Measurements from ENCODE around the gene LNP1. TPM values are rescaled to one million over a fixed set of nuclear protein-coding genes. Genes with fewer than 3 reads are reported as not detected.
"Not testable (repeated sequence)": the region's sequence is repeated elsewhere in the genome, so short reads cannot be mapped to it uniquely, and the experiment has no call there.

Gene LNP1
- total RNA-seq, 1 donor from 2014 or later: 2.6 TPM

DNA sequence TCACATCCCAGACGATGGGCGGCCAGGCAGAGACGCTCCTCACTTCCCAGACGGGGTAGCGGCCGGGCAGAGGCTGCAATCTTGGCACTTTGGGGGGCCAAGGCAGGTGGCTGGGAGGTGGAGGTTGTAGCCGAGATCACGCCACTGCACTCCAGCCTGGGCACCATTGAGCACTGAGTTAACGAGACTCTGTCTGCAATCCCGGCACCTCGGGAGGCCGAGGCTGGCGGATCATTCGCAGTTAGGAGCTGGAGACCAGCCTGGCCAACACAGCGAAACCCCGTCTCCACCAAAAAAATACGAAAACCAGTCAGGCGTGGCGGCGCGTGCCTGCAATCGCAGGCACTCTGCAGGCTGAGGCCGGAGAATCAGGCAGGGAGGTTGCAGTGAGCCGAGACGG is 77.2 kb downstream of the LNP1 start:
- not testable (repeated sequence) for H4K20me1 ChIP-seq (ENCODE audit: insufficient read depth, low read length)

DNA sequence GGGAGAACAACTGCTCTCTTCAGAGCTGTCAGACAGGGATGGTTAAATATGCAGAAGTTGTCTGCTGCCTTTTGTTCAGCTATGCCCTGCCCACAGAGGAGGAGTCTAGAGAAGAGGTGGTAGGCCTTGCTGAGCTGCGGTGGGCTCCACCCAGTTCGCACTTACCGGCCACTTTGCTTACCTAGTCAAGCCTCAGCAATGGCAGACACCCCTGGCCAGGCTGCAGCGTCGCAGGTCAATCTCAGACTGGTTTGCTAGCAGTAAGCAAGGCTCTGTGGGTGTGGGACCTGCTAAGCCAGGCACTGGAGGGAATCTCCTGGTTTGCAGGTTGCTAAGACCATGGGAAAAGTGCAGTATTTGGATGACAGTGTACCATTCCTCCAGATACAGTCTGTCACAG is 78.7 kb downstream of the LNP1 start:
- H3K27me3 Mint-ChIP-seq (ENCODE audit: low read depth, unreplicated experiment): peaks cover 1% of the 10 kb centered on the region
- DNase-seq (ENCODE audit: low read depth) (no peak), FAIRE-seq (no peak)
- no peak for TF ChIP-seq EZH2 (IDR thresholded peaks at IDR 0.05; ENCODE audit: insufficient read depth, low read length)
- TF ChIP-seq, protein P1, sequence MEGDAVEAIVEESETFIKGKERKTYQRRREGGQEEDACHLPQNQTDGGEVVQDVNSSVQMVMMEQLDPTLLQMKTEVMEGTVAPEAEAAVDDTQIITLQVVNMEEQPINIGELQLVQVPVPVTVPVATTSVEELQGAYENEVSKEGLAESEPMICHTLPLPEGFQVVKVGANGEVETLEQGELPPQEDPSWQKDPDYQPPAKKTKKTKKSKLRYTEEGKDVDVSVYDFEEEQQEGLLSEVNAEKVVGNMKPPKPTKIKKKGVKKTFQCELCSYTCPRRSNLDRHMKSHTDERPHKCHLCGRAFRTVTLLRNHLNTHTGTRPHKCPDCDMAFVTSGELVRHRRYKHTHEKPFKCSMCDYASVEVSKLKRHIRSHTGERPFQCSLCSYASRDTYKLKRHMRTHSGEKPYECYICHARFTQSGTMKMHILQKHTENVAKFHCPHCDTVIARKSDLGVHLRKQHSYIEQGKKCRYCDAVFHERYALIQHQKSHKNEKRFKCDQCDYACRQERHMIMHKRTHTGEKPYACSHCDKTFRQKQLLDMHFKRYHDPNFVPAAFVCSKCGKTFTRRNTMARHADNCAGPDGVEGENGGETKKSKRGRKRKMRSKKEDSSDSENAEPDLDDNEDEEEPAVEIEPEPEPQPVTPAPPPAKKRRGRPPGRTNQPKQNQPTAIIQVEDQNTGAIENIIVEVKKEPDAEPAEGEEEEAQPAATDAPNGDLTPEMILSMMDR (IDR thresholded peaks at IDR 0.05; ENCODE audit: insufficient read depth, low read depth, low read length): no peak
- Histone ChIP-seq H3K4me1 (ENCODE audit: insufficient read depth, low read length) (no peaks in the 10 kb centered on the region), H2AFZ (ENCODE audit: low read depth, low read length) (no peak overlapping the region), H3K9ac (ENCODE audit: low read length) (no peak overlapping the region), H3K4me3 (ENCODE audit: insufficient read depth, low read depth, low read length) (no peak overlapping the region), H4K20me1 (ENCODE audit: insufficient read depth, low read length) (no peaks in the 10 kb centered on the region), H3K27ac (ENCODE audit: low read depth, low read length) (no peak overlapping the region), H3K79me2 (ENCODE audit: insufficient read depth, low read length) (no peaks in the 10 kb centered on the region), H3K36me3 (ENCODE audit: insufficient read depth, low read length) (no peaks in the 10 kb centered on the region), H3K4me2 (ENCODE audit: low read length) (no peak overlapping the region), H3K27me3 (ENCODE audit: insufficient read depth, low read length) (peaks cover 7% of the 10 kb centered on the region), H3K9me3 (ENCODE audit: insufficient read depth, low read depth, low read length) (no peaks in the 10 kb centered on the region)
- H3K36me3 Mint-ChIP-seq (ENCODE audit: low read depth, unreplicated experiment): no peaks in the 10 kb centered on the region
- H3K9me3 Mint-ChIP-seq (ENCODE audit: unreplicated experiment): peaks cover 8% of the 10 kb centered on the region
- H3K4me3 Mint-ChIP-seq (ENCODE audit: unreplicated experiment): no peak overlapping the region
- no peaks in the 10 kb centered on the region for H3K4me1 Mint-ChIP-seq (ENCODE audit: low read depth, unreplicated experiment)
- H3K27ac Mint-ChIP-seq (ENCODE audit: unreplicated experiment): no peak overlapping the region

More for the DNA sequence above, 77.2 kb downstream of the LNP1 start:
- FAIRE-seq; H3K27ac Mint-ChIP-seq (ENCODE audit: unreplicated experiment); H3K9ac ChIP-seq (ENCODE audit: low read length); H3K36me3 Mint-ChIP-seq (ENCODE audit: low read depth, unreplicated experiment); H3K4me1 ChIP-seq (ENCODE audit: insufficient read depth, low read length); H3K4me3 Mint-ChIP-seq (ENCODE audit: unreplicated experiment); H3K9me3 ChIP-seq (ENCODE audit: insufficient read depth, low read depth, low read length); H3K4me2 ChIP-seq (ENCODE audit: low read length); H3K27ac ChIP-seq (ENCODE audit: low read depth, low read length); H2AFZ ChIP-seq (ENCODE audit: low read depth, low read length); H3K27me3 Mint-ChIP-seq (ENCODE audit: low read depth, unreplicated experiment); H3K4me1 Mint-ChIP-seq (ENCODE audit: low read depth, unreplicated experiment); H3K36me3 ChIP-seq (ENCODE audit: insufficient read depth, low read length); DNase-seq (ENCODE audit: low read depth); H3K79me2 ChIP-seq (ENCODE audit: insufficient read depth, low read length); H3K27me3 ChIP-seq (ENCODE audit: insufficient read depth, low read length); H3K4me3 ChIP-seq (ENCODE audit: insufficient read depth, low read depth, low read length): not testable (repeated sequence)
- peaks cover 10% of the 10 kb centered on the region for H3K9me3 Mint-ChIP-seq (ENCODE audit: unreplicated experiment)

DNA sequence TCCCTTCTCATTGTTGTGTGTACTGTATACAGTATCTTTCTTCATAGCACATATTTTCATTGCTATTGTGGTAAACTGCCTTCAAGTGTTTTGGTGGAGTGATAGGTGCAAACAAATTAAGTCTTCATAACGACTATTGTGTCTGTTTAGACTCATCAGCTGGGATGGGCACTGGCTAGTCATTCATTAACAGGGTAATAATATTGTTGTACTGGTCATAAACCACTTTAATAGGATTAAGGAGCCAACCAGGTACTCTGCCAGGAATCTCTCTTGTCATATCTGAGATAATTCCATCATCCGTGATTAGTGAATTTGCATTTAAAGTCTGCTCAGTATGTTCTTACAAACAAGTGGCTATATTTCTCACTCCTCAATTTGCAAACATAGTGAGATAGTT is 80.8 kb downstream of the LNP1 start:
- Histone ChIP-seq H3K36me3 (ENCODE audit: insufficient read depth, low read length) (no peaks in the 10 kb centered on the region), H3K9ac (ENCODE audit: low read length) (no peak overlapping the region), H3K9me3 (ENCODE audit: insufficient read depth, low read depth, low read length) (no peaks in the 10 kb centered on the region), H3K4me3 (ENCODE audit: insufficient read depth, low read depth, low read length) (no peak overlapping the region), H3K4me1 (ENCODE audit: insufficient read depth, low read length) (no peaks in the 10 kb centered on the region), H4K20me1 (ENCODE audit: insufficient read depth, low read length) (no peaks in the 10 kb centered on the region), H3K4me2 (ENCODE audit: low read length) (no peak overlapping the region), H2AFZ (ENCODE audit: low read depth, low read length) (no peak overlapping the region), H3K27me3 (ENCODE audit: insufficient read depth, low read length) (peaks cover 7% of the 10 kb centered on the region), H3K79me2 (ENCODE audit: insufficient read depth, low read length) (no peaks in the 10 kb centered on the region), H3K27ac (ENCODE audit: low read depth, low read length) (no peak overlapping the region)
- H3K27ac Mint-ChIP-seq (ENCODE audit: unreplicated experiment): no peak overlapping the region
- TF ChIP-seq EZH2 (IDR thresholded peaks at IDR 0.05; ENCODE audit: insufficient read depth, low read length): no peak
- no peaks in the 10 kb centered on the region for H3K36me3 Mint-ChIP-seq (ENCODE audit: low read depth, unreplicated experiment)
- no peak for FAIRE-seq
- no peaks in the 10 kb centered on the region for H3K4me1 Mint-ChIP-seq (ENCODE audit: low read depth, unreplicated experiment)
- DNase-seq (ENCODE audit: low read depth): no peak
- no peaks in the 10 kb centered on the region for H3K27me3 Mint-ChIP-seq (ENCODE audit: low read depth, unreplicated experiment)
- H3K9me3 Mint-ChIP-seq (ENCODE audit: unreplicated experiment): peaks cover 8% of the 10 kb centered on the region
- H3K4me3 Mint-ChIP-seq (ENCODE audit: unreplicated experiment): no peak overlapping the region

DNA sequence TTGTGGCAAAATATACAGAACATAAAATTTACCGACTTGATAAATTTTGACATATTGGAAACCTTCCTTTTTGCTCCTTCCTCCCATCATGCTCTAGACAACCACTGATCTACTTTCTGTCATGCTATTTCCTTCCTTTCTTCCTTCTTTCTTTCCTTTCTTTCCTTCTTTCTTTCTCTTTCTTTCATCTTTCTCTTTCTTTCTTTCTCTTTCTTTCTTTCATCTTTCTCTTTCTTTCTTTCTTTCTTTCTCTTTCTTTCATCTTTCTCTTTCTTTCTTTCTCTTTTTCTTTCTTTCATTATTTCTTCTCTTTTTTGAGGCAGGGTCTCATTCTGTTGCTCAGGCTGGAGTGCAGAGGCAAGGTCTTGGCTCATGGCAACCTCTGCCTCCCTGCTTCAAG is 82.2 kb downstream of the LNP1 start:
- Histone ChIP-seq H3K9me3 (ENCODE audit: insufficient read depth, low read depth, low read length) (no peaks in the 10 kb centered on the region), H3K79me2 (ENCODE audit: insufficient read depth, low read length) (no peaks in the 10 kb centered on the region), H4K20me1 (ENCODE audit: insufficient read depth, low read length) (no peaks in the 10 kb centered on the region), H3K27ac (ENCODE audit: low read depth, low read length) (no peak overlapping the region), H3K4me1 (ENCODE audit: insufficient read depth, low read length) (no peaks in the 10 kb centered on the region), H3K4me2 (ENCODE audit: low read length) (no peak overlapping the region), H3K36me3 (ENCODE audit: insufficient read depth, low read length) (no peaks in the 10 kb centered on the region), H3K4me3 (ENCODE audit: insufficient read depth, low read depth, low read length) (no peak overlapping the region), H2AFZ (ENCODE audit: low read depth, low read length) (no peak overlapping the region), H3K27me3 (ENCODE audit: insufficient read depth, low read length) (peaks cover 7% of the 10 kb centered on the region), H3K9ac (ENCODE audit: low read length) (no peak overlapping the region)
- H3K9me3 Mint-ChIP-seq (ENCODE audit: unreplicated experiment): peaks cover 5% of the 10 kb centered on the region
- TF ChIP-seq EZH2 (IDR thresholded peaks at IDR 0.05; ENCODE audit: insufficient read depth, low read length): no peak
- TF ChIP-seq, protein P1 (IDR thresholded peaks at IDR 0.05; ENCODE audit: insufficient read depth, low read depth, low read length): no peak
- no peak for FAIRE-seq
- DNase-seq (ENCODE audit: low read depth): no peak
- no peaks in the 10 kb centered on the region for H3K4me1 Mint-ChIP-seq (ENCODE audit: low read depth, unreplicated experiment)
- no peak overlapping the region for H3K27ac Mint-ChIP-seq (ENCODE audit: unreplicated experiment)
- H3K36me3 Mint-ChIP-seq (ENCODE audit: low read depth, unreplicated experiment): no peaks in the 10 kb centered on the region
- no peaks in the 10 kb centered on the region for H3K27me3 Mint-ChIP-seq (ENCODE audit: low read depth, unreplicated experiment)
- no peak overlapping the region for H3K4me3 Mint-ChIP-seq (ENCODE audit: unreplicated experiment)

Measured in astrocyte (in vitro differentiated cells and primary cell).